CD4-positive, alpha-beta T cell treated with Interleukin-17A for 1 hour (primary cell): Measurements from ENCODE around the gene PHACTR3.

Experiments
- DNase-seq: peaks from one replicate; pipeline ENCODE4 v3.0.0-alpha.2; 2020

The PHACTR3 gene

DNA sequence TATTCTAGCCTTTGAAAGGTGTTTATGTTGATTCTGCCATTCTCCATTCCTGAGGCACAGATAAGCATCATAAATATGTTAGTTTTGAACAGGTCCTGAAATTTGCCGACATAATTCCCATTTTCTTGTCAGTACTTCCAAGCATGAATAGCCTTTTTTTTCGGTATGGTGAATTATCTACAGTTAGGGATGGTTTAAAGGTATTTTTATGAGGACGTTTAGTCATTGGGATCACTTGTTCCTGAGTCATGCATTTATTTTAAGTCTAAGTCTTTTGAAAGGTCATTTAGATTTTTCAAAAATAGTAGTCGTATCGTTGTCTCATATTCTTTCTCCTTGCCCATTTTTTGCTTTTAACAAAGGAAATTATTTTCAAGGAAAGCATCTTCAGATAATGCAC, 98.7 kb downstream of the PHACTR3 start:
- no peak for DNase-seq

DNA sequence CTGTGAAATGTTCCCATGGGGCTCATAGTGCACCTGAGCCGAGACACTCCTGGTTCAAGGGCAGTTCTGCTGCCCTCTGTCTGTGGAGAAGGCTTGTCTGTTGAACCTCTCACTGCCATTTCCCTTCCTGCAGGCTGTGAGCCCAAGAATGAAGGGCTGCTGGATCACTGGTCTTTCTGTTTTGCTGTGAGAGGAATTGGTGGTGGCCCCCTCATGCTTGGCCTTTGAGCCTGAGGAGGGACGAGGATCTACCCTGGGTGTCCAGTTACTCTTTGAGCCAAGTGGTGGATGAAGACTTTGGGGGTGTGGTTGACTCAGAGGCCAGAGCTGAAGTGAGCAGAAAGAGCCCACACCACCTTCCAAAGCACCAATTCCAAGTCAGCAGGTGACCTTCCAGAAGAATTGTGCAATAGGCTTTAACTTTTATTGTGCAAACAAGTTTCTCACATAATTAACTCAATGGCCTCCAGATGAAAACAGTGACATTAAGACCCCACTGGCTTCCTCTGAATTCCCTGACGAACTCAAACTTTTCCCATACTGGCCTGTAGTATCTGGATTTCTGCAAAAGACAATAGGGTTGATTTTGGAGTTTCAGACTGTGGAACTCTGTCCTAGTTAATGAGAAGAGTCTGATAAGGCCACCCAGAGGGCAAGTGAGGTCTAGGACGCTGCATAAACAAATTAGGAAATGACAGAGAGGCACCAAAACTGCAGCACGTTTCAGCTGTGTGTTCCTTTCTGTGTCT, 101.5 kb downstream of the PHACTR3 start:
- DNase-seq = no peak

DNA sequence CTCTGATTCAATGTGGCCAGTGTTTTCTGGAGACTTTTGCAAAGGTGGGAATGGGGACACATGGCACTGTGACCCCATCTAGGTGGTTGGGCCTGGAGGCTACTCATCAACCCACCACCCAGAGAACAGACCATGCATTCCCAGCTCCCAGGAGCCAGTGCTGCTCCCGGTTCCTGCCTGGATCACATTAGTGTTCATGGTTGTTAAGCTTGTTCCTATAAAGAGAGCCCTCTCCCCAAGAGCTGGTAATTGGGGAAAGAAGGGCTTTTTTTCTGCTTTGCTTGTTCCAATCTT, 102.0 kb downstream of the PHACTR3 start:
- DNase-seq = no peak

DNA sequence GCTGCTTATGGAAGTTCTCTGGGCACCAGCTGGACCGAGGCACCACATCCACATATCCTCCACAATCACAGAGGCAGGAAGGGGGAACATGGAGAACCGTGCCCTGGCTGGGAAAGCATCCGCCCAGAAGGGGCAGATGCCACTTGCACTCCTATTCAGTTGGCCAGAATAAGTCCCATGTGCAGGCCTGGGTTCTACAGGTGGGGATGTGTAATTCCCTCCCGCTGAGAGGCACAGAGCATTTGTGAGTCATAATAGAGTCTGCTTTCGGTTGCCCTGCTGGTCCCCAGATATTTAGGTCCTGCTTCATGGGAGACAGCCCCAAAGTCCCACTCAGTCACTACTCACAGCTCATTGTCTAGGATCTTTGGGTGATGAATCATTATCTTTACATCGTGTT, 104.0 kb downstream of the PHACTR3 start:
- no peak for DNase-seq

DNA sequence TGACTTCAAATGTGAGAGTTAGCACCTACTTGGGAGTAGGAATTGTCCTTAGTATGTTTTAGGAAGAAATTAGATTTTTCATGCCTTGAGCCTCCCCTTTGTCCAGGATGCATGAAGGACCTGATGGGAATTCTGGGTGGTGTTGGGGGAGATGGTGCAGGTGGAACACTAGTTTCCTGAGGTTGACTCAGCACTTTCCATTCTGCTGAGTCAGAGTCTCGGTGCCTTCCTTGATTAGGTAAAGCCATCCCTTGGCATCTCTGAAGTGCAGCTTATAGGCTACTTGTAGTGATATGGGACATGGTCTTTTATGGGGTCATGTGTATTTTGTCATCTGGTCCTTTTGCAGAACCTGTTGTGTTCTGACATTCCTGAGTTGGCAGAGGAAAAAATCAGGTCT, 105.3 kb downstream of the PHACTR3 start:
- DNase-seq = no peak

DNA sequence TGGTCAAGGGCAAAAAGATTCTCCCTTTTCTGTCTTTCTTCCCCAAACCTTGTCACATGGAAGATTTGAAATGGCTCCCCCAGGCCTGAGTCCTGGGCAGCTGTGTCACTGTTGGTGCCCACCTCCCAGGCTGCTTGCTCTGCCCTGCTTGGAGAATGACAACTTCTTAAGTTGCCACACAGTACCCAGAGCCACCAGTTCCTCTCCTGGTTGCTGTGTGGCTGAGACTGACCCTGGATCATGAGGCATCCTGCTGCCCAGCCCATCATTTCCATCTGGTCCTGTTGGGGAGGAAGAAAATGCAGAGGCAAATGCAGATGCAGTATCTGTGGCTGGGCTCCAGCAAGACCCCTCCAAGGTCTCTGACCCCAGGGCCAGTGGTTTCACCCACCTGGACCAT, 113.7 kb downstream of the PHACTR3 start:
- DNase-seq = no peak

DNA sequence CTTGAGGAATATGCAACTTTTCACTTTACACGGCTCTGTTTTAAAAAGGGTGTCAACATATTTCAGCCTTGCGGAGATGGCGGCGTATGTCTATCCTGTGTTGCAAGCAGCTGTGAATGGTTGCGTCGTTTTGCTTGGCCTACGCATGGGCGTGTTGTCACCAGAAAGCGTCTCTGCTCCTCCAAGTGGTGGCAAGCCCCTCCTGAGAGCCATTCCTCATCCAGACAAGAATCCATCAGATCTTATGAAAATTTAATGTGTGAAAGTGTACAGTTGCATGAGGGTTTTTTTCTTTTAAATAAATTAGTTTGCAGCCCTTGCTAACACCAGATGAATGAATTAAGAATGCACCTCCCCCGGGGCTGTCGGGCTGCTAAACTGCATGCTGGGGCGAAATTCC, 114.4 kb downstream of the PHACTR3 start:
- no peak for DNase-seq

DNA sequence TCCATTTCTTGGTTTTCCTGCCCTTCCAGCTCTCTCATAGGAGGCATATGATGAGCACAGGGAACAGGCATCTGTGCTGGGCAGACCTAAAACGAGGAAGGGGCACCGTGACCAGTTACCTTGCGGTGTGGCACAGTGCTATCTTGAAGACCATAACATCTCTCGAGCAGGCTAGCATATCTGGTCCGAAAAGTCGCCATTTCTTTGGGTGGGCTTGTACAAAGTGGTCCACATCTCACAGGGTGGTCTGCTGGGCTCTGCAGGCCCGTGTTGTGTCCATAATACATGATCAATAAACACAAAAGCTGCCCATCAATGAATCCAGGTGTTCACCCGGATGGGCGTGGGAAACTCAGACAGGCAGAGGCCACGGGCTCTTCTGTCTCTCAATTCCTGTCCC, 115.7 kb downstream of the PHACTR3 start:
- no peak for DNase-seq

DNA sequence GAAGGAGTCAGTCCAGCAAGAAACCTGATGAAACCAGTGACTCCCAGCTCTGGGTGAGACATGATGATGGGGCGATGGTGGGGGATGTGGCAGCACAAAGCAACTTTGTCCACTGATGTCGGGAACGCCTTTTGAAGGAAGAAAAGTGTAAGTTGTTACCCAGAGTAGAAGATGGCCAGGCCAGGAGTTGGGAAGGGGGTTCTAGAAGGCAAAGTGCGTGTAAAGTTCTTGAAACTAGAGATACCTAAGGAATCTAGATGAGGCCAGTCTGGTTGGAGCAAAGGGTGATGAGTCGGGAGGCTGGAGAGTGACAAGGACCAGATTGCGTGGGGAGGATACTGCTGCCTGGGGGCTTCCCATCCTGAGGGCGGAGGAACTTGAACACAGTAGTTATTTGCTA, 117.0 kb downstream of the PHACTR3 start:
- no peak for DNase-seq

DNA sequence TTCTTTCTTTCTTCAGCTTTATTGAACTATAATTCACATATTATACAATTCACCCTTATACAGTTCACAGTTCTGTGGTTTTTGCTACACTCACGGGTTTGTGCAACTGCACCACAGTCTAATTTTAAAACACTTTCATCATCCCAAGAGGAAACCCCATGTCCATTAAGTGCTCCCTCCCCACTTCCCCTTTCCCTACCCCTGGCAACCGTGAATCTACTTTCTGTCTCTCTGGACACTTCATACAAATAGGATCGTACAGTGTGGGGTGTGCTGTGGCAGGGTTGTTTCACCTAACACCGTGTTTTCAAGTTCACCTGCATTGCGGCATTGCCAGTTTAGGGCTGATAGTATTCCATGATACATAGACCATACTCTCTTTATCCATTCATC, 118.8 kb downstream of the PHACTR3 start:
- no peak for DNase-seq

DNA sequence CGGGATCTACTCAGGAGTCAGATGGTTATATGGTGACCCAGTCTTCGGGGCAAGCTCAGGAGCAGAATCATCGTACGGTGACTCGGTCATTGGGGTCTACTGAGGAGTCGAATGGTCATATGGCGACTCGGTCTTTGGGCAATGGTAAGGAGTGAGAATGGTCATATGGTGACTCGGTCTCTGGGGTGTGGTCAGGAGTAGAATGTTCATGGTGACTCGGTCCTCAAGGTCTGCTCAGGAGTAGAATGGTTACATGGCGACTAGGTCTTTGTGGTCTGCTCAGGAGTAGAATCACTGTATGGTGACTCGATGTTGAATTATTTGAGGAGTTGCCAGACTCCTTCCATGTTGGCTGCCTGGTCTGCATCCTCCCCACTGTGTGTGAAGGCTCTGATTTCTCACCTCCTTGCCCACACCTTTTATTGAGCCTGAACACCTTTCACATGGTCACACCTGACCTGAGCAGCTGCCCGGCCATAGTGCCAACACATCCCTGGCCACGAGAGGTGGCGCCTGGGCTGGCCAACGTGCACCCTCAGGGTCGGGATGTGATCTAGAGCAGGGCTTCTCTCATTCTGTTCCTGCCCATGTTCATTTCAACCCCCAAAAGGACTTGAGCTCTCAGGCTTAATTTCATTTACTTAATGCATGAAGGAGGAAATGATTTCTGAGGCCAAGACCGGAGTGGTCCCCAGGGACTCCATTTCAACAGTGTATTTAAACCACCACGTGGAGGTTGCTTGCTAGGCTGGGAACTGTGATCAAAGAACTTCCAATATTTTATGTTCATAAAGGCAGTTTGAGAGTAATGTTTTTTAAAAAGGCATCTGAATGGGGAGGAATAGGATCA, 119.5 kb downstream of the PHACTR3 start:
- no peak for DNase-seq

DNA sequence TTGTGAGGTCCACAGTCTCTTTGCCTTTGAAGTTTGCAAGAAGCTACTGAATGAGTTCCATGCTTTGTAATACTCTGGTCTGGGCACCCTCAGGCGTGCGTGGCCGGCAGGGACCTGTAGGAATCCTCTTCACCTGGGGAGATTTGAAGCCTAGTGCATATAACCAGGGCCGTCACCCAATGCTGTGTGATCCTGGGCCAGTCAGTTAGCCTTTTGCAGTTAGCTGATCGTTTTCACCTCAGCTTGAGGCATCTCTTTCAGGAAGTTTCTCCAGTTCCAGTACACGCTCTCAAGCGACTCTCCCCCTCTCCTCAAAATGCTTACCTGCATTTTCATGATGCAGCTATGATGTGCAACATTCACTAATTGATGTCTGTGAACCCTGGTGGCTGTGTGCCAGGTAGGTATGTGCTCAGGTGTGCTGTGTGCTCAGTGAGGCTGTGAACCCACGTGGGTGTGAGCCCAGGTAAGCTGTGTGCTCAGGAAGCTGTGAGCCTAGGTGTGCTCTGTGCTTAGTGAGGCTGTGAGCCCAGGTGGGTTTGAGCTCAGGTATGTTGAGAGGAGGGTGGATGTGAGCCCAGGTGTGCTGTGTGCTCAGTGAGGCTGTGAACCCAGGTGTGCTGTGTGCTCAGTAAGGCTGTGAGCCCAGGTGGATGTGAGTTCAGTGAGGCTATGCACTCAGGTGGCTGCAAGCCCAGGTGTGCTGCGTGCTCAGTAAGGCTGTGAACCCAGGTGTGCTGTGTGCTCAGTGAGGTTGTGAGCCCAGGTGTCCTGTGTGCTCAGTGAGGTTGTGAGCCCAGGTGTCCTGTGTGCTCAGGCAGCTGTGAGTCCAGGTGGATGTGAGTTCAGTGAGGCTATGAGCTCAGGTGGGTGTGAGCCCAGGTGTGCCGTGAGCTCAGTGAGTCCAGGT, 120.4 kb downstream of the PHACTR3 start:
- DNase-seq = no peak

DNA sequence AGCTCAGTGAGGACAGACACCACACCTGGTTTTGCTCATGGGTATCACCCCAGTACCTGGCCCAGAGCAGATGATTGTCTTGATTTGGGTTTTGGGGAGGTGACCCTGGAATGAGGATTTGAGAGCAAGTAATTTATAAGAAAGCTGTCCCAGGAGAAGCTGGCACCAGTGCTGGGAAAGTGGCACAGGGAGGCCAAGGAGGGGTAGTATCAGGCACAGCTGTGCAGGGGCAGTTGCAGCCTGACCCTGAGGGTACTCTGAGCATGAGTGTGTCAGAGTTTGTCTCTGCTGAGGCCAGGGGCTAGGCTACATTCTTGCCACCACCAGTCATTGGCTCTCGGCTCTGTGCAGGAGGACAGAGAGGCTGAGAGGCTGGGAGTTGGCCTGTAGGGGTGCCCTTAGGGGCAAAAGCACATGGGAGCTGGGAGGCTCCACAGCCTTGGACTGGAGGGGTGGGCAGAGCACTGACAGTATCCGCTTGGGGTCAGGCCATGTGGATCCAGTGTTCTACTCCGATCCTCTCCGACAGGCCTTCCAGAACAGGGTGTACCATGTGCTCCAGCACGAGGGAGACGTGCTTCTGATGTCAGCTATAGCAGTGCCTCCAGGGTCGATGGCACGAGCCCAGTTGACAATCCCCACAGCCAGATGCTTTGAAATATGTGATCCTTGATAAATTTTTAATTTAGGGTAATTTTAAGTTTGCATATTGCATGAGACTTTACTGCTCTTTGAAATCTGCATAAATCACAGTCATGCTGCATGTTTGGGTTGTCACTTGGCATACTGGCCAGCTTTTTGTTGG, 121.3 kb downstream of the PHACTR3 start:
- DNase-seq = no peak

DNA sequence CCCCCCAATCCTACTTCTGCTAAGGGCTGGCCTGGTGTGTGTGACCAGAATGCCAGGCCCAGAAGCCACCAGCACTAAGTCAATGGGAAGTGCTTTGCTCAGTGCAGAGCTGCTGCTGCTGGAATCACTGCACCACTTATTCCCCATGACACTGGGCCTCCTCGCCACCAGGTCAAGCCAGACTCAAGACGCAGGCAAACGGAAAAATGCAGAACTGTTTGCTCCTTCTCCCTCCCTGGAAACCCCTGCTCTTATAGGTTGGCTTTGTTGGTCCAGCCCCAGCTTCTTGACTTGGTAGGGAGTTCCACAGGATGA, 121.9 kb downstream of the PHACTR3 start:
- no peak for DNase-seq

DNA sequence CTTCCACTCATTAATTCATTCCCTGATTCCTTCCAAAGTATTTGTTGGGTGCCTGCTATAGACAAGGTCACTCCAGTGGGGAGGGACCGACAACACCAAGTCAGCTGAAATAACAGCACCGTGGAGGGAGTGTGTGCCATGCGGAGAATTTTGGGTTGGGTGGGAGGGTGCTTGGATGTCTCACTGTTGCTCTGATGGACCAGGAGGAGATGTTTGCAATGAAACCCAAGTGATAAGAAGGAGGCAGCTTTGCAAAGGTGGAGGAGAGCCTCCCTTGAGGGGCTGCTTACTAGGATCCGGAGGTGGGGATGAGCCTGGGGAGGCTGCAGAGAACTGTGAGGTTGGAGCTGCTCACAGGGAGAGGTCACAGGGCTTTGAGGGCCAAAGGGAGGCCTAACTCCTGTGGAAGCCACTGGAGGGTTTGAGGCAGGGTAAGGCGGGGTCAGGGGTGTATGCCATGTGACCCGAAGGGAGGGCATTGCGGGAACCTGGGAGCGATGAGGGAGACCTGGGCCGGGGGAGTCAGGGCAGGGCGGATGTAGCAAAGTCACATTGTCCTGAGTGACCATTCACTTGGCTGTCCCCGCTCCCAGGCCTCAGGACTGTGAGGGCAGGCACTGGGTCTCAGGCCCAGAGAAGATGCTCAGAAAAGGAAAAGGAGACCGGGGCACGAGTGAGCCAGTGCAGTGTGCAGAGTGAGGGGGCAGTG, 124.5 kb downstream of the PHACTR3 start:
- no peak for DNase-seq

DNA sequence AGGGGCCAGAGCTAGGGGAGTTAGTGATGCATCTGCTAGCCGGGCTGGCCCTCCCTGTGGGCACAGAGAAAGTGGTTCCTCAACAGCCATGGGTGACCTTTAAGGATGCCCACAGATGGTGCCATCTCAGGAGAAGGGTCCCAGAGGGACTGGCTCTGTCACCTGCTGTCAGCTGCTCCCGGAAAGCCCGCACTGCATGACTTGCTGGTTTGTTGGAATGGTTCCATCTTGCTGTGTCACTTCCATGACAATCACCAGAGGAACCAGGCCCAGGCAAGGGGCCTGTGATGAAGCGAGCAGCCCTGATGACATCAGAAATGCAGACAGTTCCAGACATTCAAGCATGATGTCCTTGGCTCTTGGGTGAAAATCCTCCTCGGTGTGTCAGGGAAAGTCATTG, 125.2 kb downstream of the PHACTR3 start:
- DNase-seq = no peak

DNA sequence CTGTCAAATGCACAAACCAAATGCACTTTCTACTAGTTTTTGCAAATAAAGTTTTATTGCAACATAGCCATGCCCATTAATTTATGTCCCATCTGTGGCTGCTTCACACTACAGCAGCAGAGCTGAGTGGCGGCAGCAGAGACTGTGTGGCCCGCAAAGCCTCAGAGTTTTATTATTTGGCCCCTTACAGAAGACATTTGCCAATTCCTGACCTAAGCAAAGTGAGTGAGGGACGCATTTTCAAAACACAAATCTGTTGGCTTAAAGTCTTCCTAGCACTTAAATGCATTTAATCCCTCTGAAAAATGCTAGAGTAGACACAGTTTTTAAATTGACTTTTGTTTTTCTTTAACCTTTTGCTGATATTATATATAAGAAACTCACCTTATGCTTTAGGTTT, 126.4 kb downstream of the PHACTR3 start:
- DNase-seq = no peak

DNA sequence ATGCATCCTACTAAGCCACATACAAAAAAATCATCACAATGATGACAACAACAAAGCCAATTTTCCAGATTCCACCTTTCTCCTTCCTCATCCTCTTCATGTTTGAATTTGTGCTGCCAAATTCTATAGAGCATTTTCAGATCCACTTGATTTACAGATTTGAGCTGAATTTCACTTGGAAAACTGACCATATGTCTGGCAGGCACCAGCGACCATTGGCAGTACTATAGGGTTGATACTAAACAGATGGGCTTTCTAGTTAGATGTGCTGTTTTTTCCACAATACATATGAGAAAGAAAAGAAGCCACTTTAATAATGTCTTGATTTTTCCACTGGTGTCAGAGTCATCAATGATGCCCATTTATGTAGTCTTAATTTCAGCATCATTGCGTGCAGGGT, 127.0 kb downstream of the PHACTR3 start:
- no peak for DNase-seq

DNA sequence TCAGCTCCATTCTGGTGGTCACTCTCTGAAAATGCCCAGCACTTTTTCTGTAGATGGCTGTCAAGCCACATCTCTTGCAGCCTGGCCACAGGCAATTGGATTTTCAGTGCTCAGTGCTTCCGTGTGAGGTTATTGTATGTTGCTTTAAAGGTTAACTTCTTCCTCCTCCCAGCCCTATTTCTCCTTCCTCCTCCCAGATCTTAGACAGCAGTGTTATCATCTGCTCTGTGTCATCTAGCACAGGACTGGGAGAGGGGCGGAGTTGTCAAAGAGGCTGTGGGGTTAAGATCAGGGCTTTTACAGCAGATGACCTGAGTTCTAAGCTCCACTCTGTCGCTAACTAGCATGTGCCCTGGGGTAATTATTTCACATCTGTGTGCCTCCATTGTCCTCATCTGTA, 129.0 kb downstream of the PHACTR3 start:
- DNase-seq = no peak

DNA sequence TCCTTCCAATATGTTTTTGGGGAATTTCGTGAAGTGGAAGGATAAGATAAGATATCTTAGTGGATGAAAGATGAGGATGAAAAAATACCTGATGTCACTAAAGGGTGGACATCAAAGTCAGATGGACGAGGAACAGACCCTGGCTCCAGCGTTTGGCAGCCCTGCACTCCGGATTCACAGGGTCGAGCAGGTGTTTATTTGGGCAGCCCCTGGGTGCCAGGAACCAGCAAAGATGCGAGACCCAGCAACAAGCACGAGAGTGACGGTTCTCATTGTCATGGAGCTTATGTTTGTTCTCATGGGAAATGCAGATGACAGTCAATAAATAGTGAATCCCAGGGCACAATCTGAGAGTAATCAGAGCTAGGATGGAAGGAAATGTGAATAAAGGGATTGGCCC, 131.1 kb downstream of the PHACTR3 start:
- no peak for DNase-seq

DNA sequence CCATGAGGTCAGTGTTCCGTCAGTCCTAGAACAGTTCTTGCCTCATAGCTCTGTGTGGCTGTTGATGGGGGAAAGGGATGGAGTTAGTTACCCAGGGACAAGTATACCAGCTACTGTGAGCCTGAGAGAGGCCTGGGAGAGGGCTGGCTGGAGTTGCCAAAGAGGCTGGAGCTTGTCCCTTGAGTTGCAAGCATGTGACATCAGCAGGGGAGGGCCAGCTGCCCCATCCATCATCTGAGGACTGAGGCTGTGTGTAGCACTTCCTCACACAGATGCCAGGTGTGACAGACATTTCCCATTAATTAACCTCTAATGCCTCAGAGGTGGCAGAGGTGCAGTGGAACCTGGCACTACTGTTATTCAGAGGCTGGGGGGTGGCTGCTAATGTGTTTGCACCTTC, 131.6 kb downstream of the PHACTR3 start:
- no peak for DNase-seq

DNA sequence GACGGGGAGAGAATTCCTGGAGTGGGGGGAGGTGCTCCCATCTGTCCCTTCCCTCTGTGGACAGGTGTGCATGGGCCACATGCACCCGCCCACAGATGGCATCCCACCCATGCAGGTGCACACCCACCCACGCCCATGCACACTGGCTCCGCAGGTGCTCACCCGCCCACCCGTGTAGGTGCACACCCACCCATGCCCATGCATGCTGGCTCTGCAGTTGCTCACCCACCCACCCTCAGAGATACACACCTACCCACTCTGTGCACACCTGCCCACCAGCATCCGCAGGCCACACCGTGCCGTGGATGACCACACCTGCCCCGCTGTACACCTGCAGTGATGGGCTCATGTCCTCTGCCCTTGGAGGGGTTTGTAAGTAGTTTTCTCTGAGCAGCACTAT, 132.0 kb downstream of the PHACTR3 start:
- no peak for DNase-seq
